GM21423 (cell line): Measurements from ENCODE around the gene WNK4.

Experiments
- ATAC-seq: cut with Tn5 transposase; IDR thresholded peaks from one replicate; pipeline ENCODE4 v1.9.1; 2021; ENCODE audit warnings: mild to moderate bottlenecking, moderate library complexity; ENCODE audit not compliant: unreplicated experiment

The WNK4 gene

GRCh38 chr17:42832934-42833766 lies 52.7 kb downstream of the WNK4 start, which contains the start of gene PSME3:
TSS of gene PSME3 (plus strand) at chr17:42833397. CDS start at chr17:42833632, 235 bp downstream.
- peak; percentile 88 for ATAC-seq

- no peak for ATAC-seq
Observed at GRCh38 chr17:42833767-42834422, 53.5 kb downstream of the WNK4 start.

GRCh38 chr17:42835732-42836131 lies 55.3 kb downstream of the WNK4 start:
- ATAC-seq, result no peak

- ATAC-seq, result no peak
Observed at GRCh38 chr17:42841975-42842685, 61.7 kb downstream of the WNK4 start.

GRCh38 chr17:42843358-42843934 lies 63.0 kb downstream of the WNK4 start:
- no peak for ATAC-seq

- ATAC-seq, result no peak
Observed at GRCh38 chr17:42844271-42844670, 63.9 kb downstream of the WNK4 start, which contains the start of gene AOC2. TSS of gene AOC2 (plus strand) at chr17:42844580. CDS start at chr17:42844627, 47 bp downstream.

GRCh38 chr17:42844761-42845555 lies 64.5 kb downstream of the WNK4 start:
- no peak for ATAC-seq

GRCh38 chr17:42845556-42845917 lies 65.1 kb downstream of the WNK4 start:
- no peak for ATAC-seq

GRCh38 chr17:42845918-42846593 lies 65.6 kb downstream of the WNK4 start:
- ATAC-seq, result no peak
